Measurements from ENCODE around the gene SLC6A2.

The SLC6A2 gene

DNA sequence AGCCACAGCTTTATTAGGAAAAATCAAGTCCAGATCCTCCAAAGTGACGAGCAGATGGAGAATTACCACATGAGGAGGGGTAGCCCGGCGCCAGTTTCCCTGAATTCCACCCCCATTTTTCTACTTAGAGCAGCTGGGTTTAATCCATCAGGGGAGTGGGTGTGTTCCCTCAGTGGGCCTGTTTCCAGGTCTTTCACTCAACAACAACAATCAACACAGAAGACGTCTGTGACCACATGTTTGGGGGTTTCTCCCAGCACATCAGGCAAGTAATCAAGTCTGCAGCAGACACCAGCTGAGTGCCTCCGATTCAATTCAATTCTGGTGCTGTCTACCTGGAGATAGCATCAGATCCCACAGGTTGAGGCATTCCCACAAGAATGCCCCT is 6.8 kb downstream of the SLC6A2 start:
- no peak overlapping the region for H3K27ac ChIP-seq (replicated peaks)
- DNase-seq (ENCODE audit: low read depth in 1 of 2, low spot score in 1 of 2): no peak
- H3K4me3 ChIP-seq (replicated peaks; ENCODE audit: insufficient read depth, low read length): no peak overlapping the region
- peaks cover 2% of the 10 kb centered on the region for H3K27me3 ChIP-seq (ENCODE audit: insufficient read depth, poor library complexity, severe bottlenecking)
- TF ChIP-seq, protein P1, sequence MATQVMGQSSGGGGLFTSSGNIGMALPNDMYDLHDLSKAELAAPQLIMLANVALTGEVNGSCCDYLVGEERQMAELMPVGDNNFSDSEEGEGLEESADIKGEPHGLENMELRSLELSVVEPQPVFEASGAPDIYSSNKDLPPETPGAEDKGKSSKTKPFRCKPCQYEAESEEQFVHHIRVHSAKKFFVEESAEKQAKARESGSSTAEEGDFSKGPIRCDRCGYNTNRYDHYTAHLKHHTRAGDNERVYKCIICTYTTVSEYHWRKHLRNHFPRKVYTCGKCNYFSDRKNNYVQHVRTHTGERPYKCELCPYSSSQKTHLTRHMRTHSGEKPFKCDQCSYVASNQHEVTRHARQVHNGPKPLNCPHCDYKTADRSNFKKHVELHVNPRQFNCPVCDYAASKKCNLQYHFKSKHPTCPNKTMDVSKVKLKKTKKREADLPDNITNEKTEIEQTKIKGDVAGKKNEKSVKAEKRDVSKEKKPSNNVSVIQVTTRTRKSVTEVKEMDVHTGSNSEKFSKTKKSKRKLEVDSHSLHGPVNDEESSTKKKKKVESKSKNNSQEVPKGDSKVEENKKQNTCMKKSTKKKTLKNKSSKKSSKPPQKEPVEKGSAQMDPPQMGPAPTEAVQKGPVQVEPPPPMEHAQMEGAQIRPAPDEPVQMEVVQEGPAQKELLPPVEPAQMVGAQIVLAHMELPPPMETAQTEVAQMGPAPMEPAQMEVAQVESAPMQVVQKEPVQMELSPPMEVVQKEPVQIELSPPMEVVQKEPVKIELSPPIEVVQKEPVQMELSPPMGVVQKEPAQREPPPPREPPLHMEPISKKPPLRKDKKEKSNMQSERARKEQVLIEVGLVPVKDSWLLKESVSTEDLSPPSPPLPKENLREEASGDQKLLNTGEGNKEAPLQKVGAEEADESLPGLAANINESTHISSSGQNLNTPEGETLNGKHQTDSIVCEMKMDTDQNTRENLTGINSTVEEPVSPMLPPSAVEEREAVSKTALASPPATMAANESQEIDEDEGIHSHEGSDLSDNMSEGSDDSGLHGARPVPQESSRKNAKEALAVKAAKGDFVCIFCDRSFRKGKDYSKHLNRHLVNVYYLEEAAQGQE (IDR thresholded peaks at IDR 0.05; ENCODE audit: insufficient replicate concordance, low read depth): no peak
- TF ChIP-seq, protein P2, sequence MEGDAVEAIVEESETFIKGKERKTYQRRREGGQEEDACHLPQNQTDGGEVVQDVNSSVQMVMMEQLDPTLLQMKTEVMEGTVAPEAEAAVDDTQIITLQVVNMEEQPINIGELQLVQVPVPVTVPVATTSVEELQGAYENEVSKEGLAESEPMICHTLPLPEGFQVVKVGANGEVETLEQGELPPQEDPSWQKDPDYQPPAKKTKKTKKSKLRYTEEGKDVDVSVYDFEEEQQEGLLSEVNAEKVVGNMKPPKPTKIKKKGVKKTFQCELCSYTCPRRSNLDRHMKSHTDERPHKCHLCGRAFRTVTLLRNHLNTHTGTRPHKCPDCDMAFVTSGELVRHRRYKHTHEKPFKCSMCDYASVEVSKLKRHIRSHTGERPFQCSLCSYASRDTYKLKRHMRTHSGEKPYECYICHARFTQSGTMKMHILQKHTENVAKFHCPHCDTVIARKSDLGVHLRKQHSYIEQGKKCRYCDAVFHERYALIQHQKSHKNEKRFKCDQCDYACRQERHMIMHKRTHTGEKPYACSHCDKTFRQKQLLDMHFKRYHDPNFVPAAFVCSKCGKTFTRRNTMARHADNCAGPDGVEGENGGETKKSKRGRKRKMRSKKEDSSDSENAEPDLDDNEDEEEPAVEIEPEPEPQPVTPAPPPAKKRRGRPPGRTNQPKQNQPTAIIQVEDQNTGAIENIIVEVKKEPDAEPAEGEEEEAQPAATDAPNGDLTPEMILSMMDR (IDR thresholded peaks at IDR 0.05; ENCODE audit: insufficient read depth, low read length): no peak
- no peak for TF ChIP-seq POLR2AphosphoS5 (IDR thresholded peaks at IDR 0.05; ENCODE audit: low read depth)
- no peak for TF ChIP-seq SPI1 (IDR thresholded peaks at IDR 0.05; ENCODE audit: borderline replicate concordance, low read depth)
- TF ChIP-seq GABPA (IDR thresholded peaks at IDR 0.05; ENCODE audit: low read depth): no peak

DNA sequence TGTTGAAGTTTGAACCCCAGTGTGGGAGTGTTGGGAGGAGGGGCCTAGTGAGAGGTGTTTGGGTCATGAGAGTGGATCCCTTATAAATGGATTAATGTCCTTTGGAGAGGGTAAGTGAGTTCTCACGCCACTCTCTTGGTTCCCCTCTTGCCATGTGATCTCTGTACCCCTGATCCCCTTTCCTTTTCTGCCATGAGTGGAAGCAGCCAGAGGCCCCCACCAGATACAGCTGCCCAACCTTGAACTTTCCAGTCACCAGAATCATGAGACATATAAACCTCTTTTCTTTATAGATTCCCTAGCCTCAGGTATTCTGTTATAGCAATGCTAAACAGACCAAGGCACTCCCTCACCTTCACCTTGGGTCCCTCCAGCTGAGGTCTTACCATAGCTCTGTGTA is 7.4 kb downstream of the SLC6A2 start:
- H3K27me3 ChIP-seq (ENCODE audit: insufficient read depth, poor library complexity, severe bottlenecking): peaks cover 2% of the 10 kb centered on the region
- DNase-seq (ENCODE audit: low read depth in 1 of 2, low spot score in 1 of 2): no peak
- no peak overlapping the region for H3K4me3 ChIP-seq (replicated peaks; ENCODE audit: insufficient read depth, low read length)
- no peak overlapping the region for H3K27ac ChIP-seq (replicated peaks)
- TF ChIP-seq POLR2AphosphoS5 (IDR thresholded peaks at IDR 0.05; ENCODE audit: low read depth): no peak

DNA sequence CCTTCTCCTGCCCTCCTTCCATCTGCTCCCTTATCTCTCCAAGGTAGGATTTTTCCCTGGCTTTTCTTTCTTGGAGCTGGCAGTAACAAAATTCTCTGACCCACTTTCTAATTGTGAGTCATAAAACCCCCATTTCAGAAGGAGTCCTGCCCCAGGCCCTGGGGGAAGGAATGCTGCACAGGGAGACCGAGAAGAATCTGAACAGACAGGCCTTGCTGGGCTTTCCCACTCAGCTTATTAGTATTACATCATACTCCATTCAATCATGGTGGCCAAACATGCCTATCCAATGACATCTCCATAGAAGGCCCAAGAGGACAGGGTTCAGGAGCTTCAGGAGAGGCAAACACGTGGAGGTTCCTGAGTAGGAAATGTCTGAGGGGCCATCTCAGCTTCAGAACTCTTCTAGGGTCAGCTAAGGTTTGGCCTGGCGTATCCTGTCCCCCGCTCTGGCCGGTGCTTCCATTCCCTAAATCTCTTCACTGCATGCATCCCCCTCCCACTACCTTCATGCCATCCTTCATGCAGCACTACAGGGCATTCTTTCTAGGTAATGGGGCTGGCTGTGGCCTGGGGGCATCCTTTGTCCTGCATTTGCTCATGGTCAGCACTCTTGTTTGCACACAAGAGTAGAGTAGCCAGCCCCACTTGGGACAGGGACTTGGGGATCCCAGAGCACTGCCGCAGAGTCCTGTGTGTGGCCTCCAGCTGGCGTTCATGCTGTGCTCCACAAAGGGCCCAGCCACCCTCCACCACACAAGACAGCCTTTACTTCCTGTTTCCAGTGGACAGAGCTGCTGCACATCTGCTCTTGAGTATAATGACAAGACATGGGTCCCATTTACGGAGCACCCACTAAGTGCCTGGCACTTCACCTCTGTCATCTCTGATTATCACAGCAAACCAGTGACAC is 8.2 kb downstream of the SLC6A2 start:
- Histone ChIP-seq H3K27ac (replicated peaks) (no peak overlapping the region), H3K4me3 (replicated peaks; ENCODE audit: insufficient read depth, low read length) (no peak overlapping the region), H3K27me3 (ENCODE audit: insufficient read depth, poor library complexity, severe bottlenecking) (peaks cover under 1% of the 10 kb centered on the region)
- TF ChIP-seq, protein P1 (IDR thresholded peaks at IDR 0.05; ENCODE audit: insufficient replicate concordance, low read depth): no peak
- TF ChIP-seq POLR2AphosphoS5 (IDR thresholded peaks at IDR 0.05; ENCODE audit: low read depth) (no peak), SPI1 (IDR thresholded peaks at IDR 0.05; ENCODE audit: borderline replicate concordance, low read depth) (no peak), GABPA (IDR thresholded peaks at IDR 0.05; ENCODE audit: low read depth) (no peak)
- TF ChIP-seq, protein P2 (IDR thresholded peaks at IDR 0.05; ENCODE audit: insufficient read depth, low read length): no peak
- peak in 1 of 2 experiments; percentile 38 for DNase-seq (ENCODE audit: low read depth in 1 of 2, low spot score in 1 of 2)

DNA sequence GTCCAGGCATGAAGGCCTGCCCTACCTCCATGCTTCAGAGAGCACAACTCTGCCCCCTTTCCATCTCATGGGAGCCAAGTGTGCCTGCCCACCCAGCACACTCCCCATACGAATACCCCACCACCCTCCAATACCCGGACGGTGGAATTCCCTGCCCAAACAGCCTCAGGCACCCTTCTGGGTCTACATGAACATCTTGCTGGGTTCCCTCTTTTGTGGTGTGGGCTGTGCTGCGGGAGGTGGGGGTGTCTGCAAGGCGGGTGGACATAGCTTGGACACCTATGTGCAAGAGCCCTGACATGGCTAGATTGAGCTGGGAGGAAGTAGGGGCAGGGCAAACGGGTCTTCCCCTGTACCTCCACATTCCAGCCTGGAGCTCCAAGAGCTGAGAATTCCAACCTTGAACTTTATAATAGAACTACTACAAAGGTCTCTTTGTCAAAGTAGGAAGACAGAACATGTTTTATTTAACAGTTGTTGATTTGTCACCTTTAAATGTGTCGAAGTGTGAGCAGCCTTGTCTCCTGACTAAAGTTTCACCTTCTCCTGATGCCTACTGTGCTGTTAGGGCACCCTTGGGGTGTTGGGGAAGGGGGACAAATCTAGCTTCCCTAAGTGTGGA is 9.1 kb downstream of the SLC6A2 start:
- DNase-seq (ENCODE audit: low read depth in 1 of 2, low spot score in 1 of 2): no peak
- TF ChIP-seq GABPA (IDR thresholded peaks at IDR 0.05; ENCODE audit: low read depth) (no peak), SPI1 (IDR thresholded peaks at IDR 0.05; ENCODE audit: borderline replicate concordance, low read depth) (no peak), POLR2AphosphoS5 (IDR thresholded peaks at IDR 0.05; ENCODE audit: low read depth) (no peak)
- TF ChIP-seq, protein P1 (IDR thresholded peaks at IDR 0.05; ENCODE audit: insufficient replicate concordance, low read depth): no peak
- TF ChIP-seq, protein P2 (IDR thresholded peaks at IDR 0.05; ENCODE audit: insufficient read depth, low read length): no peak
- Histone ChIP-seq H3K27me3 (ENCODE audit: insufficient read depth, poor library complexity, severe bottlenecking) (no peaks in the 10 kb centered on the region), H3K4me3 (replicated peaks; ENCODE audit: insufficient read depth, low read length) (no peak overlapping the region), H3K27ac (replicated peaks) (no peak overlapping the region)
